GM10847 (cell line): ENCODE measurements around the gene ILRUN.
A peak's percentile ranks its signal among the peaks of the same experiment; 100 is the strongest.

Experiments used
- POLR2A ChIP-seq: IDR thresholded peaks from 2 replicates; pipeline ENCODE4 v1.6.1; 2011; ENCODE audit not compliant: insufficient read length; ENCODE audit errors: extremely low read depth

ILRUN gene

DNA sequence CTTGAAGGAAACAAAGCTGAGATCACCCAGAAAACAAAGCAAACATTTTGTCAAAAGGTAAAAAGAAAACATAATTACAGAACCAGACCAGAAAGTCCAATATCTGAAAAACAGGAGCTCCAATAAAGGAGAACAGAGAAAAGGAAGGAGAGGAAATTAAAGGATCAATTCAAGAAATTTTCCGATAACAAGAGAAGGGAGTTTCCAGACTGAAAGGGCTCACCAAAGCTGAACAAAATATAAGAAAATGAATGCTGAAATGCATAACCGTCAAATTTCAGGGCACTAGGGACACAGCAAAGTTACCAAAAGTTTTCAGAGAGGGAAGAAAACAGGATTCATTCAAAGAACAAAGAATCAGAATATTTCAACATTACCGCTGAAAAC, 23.9 kb downstream of the ILRUN start:
- no peak for TF ChIP-seq POLR2A

DNA sequence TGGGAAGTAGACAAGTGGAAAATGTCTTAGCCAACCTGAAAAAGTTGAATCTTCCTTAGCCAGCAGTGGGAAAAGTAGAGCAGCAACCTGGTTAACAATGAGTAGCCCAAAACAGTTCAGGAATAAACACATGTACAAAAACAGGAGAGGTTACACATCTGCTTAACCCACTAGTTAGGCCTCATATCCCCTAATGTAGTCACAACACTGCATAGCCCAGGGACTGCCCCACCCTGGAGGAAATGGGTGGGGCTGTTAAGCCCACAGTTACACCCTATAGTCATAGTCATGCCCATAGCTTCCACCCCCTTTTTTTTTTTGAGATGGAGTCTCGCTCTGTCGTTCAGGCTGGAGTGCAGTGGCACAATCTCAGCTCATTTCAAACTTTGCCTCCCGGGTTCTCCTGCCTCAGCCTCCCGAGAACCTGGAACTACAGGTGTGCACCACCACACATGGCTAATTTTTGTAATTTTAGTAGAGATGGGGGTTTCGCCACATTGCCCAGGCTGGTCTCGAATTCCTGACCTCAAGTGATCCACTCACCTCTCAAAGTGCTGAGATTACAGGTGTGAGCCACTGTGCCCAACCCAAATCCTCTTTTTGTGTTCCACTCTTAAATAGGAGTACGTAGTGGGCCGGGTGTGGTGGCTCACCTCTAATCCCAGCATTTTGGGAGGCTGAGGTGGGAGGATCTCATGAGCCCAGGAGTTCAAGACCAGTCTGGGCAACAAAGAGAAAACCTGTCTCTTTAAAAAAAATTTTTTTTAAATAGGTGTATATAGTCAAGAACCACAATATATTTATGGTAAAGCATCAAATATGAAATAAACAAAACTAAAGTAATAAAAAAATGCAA, 24.5 kb downstream of the ILRUN start:
- peak; percentile 19 for TF ChIP-seq POLR2A

DNA sequence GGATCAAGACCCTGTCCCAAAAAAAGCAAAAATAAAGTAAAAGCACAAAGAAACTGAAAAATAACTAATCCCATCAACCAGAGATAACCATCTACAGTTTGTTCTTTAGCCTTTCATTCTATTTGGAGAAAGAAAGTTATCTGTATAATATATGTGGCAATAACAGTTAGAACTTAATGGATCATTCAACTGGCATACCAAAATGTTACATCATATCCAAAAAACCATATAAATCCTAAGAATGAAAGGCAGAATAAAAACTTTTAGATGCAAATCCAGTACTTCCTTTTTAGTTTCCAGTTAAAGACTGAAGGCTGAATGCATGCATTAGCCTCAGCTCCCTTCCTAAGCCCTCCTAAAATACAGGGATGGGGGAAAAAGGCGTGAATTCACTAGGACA, 25.2 kb downstream of the ILRUN start:
- no peak for TF ChIP-seq POLR2A

DNA sequence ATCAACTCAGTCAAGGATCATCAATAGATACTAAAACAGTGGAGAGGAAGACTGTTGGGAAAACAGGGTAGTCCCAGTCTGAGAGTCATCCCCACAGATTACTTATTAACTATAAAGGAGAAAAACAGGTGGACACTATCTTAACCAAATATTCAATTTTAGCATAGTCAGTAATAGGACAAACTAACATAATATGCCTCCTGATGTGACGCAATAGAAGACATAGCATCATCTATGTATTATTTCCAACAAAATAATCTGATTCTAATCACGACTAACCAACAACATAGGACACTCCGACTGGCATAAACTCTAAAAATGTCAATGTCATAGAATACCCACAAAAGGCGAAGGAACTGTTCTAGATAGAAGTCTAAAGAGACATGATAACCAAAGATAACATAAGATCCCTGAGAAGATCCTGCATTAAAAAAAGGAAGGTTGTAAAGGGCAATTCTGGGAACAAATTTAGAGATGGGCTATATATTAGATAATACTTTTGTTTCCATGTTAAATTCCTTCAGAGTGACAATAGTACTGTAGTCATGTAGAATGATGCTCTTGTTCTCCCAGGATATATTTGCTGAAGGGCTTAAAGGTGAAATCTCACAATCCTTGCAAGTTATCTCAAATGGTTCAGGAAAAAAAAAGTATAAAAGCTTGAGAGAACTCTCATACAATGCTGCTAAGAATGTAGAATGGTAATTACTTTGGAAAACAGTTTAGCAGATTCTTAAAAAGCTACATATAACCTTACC, 28.9 kb downstream of the ILRUN start:
- TF ChIP-seq POLR2A: no peak

DNA sequence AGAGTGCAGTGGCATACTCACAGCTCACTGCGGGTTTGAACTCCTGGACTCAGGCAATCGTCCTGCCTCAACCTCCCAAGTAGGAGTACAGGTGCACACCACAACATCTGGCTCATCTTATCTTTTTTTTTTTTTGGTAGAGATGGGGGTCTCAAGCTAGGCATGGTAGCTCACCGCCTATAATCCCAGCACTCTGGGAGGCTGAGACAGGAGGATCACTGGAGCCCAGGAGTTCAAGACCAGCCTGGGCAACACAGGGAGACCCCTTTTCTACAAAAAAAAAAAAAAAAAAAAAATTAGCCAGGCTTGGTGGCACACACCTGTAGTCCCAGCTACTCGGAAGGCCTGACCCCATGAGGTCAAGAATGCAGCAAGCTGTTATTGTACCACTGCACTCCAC, 31.5 kb downstream of the ILRUN start:
- no peak for TF ChIP-seq POLR2A

DNA sequence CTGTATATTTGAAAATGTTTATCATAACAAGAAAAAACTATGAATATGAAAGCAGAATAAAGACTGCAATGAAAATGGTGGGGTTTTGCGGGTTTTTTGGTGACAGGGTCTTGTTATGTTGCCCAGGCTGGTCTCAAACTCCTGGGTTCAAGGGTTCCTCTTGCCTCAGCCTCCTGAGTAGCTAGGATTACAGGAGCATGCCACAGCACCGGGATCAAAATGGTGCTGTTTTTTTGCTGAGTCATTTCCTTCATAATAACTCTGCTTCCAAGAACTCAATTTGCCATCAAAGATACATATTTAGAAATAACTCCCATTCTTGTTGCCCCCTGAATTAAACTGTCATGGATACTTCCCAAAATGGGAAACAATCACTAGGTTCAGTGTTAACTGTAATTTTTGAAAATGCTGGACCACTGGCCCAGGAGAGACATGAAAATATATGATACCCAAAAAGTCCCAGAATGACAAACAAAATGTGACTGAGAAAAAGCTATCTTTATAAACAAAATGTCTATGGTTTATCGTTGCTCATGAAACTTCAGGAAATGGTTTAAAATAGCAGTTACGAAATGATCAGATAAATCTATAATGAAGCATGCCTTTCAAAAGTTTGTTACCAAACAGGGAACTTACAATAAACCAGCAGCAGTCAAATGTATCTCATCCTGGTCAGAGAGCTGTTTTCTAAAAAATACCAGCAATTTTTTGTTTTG, 32.2 kb downstream of the ILRUN start:
- TF ChIP-seq POLR2A: no peak

DNA sequence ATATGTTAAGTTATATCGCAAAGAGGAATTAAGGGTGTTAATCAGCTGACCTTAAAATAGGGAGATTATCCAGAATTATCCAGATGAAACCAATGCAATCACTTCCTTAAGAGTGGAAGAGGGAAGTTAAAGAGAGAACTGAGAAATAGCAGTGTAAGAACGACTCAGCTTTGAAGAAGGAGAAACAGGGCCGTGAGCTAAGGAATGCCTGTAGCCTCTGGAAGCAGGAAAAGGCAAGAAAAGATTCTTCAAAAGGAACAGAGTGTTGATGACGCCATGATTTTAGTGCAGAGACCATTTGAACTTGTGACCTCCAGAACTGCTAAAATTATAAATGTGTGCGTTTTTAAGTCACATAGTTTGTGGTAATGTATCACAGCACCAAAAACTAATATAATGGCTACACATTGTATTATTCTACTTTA, 32.7 kb downstream of the ILRUN start:
- no peak for TF ChIP-seq POLR2A

DNA sequence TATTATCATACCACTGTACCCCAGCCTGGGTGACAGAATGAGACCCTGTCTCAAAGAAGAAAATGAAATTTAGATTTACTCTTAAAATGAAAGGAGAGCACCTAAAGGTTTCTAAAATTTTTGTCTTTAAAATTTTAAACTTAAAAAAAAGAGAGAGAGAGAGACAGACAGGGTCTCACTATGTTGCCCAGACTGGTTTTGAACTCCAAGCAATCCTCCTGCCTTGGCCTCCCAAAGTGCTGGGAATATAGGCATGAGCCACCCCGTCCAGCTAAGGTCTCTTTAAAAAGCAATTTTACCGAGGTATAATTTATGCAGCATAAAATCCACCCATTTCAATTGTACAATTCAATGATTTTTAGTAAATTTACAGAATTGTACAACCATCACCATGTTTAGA, 33.2 kb downstream of the ILRUN start:
- TF ChIP-seq POLR2A: no peak

DNA sequence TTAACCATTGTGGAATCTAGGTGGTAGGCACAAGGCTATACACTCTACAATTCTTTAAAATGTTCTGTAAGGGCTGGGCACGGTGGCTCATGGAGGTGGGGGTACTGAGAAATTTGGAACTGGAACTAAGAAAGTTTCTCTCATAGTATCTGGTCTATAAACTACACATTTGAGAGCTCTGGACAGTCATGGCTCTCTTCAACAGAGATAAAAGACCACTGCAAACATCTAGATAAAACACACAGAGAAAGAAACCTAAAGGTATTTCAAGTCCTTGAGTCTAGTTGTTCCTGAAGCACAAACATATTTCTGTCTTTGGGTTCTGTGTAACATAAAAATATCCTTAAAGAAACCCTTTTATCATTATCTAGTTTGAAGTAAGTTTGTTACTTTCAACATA, 35.2 kb downstream of the ILRUN start:
- TF ChIP-seq POLR2A: no peak

DNA sequence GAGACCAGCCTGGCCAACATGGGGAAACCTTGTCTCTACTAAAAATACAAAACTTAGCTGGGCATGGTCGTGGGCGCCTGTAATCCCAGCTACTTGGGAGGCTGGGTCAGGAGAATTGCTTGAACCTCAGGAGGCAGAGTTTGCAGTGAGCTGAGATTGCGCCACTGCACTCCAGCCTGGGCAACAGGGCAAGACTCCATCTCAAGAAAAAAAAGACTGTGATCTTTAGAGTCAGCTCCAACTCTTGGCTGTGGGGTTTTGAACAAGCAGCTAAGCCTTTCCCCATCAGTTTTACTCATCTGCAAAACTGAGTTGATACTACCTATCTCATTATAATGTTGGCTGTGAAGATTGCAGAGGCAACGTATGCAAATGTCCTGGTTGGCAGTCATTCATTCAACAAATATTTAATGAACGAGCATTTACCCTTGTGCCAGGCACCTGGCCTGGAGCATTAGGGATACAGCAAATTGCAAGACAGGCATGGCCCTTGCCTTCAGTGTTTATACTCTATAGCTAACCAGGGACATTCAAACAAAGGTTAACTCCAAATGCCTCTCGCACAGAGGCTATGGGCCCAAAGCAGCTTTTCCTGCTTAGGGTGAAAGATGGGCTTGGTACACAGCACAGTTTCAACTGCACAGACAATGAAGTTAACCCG, 37.8 kb downstream of the ILRUN start:
- TF ChIP-seq POLR2A: no peak

DNA sequence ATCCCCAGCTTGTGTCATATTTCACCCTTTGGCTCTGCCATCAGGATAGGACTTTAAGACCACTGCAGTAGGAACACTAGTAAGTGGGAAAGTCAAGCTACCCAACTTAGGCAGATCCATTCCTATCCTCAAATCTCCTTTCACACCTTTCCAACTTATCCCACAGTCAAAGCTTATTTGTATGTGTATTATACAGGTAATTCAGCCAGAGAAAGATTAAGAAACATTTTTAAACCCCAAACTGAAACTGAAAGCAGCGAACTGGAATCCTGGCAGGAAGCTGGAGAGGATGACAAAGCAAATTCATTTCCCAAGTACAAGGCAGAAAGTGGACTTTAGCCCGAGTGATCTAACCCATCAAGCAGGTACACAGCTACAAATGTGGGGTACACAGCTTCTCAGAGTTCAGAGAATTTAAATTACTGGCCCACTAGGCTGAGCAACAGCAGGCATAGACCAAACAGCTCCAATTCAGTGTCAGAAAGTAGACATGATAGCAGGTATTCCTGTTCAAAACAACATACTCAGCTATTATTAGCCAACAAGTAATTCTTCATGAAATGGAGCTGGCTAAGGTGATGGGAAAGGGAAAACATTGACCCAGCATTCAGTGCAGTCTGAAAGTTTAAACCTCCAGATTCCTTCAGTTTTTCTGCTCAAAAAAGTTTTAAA, 39.1 kb downstream of the ILRUN start:
- no peak for TF ChIP-seq POLR2A

DNA sequence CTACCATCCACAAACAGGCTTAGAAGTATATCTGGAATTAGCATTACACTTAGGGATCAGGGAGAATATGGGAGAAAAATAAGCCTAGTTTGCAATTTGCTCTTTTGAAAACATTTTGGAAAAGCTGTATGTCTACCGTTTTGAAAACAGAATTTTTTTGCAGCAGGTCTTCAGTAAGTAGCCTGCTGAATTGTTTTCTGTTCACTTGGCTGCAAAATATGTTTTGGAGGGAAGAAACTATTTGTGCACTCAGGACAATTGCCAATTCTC, 39.6 kb downstream of the ILRUN start:
- no peak for TF ChIP-seq POLR2A

DNA sequence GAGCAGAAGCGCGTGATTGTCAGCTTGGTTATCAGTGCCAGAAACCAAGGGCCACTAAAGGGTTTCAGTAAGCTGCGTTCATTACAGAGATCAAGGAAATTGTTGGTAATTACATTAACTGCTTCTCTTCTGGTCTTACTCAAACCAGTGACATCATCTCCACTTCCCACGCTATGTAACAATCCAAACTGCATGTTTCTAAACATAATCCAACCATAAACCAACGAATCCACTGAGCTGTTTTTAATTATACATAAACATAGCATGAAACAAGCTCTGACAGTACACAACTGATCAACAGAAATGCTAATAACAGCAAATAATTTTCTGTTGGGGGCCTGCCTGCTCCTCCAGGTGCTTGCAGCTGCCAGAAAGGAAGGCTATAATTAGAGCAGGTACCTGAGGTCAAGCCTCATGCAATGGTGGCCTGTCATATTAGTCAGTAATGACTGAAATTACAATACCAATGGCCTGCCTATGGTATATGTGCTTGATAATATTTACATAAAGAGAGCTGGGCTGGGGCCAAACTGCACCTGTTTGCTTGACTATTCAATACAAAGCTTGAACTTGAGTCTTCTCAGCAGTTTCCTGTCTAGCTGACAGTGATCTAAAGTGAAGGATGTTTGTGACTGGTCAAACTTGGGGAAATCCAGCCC, 40.1 kb downstream of the ILRUN start:
- no peak for TF ChIP-seq POLR2A

DNA sequence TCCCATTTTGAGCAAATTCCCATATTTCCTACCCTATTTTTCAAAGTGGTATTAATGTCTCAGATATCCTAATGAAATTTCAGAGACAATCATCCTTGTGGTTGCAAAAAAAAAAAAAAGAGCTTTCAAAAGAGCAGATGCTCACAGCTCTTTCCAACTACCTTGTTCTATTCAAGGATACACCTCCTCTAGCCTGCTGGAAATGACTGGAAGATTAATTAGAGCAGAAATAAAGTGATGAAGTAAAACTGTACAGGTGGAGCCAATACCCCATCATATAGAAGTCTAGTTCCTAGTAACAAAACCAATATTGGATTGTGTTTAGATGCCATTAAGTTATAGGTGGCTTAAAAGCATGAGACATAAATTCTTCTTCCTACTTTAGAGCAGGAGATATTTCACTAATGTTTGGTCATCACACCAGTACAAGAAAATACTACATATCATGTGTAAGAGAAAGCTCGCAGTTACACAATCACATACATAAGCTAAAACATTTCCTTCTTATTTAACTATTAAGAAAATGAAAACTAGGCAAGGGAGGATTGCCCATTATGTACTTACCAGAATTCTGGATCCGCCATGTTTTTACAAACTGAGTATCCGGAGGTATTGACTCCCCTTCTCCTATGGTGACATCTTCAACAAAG, 42.4 kb downstream of the ILRUN start:
- TF ChIP-seq POLR2A: no peak
